Colonic mucosa (tissue), 4 donors: ENCODE results near the gene DLGAP4. TPM values are rescaled to one million over a fixed set of nuclear protein-coding genes. Genes with fewer than 3 reads are reported as not detected.

Experiments
- DNase-seq: peaks from one replicate; pipeline ENCODE4 v3.0.0-alpha.2; 2020
- H3K27ac ChIP-seq: fragments of 200-600 bp; one replicate; pipeline ENCODE4 v1.8.0; 2021
- H3K27me3 ChIP-seq: fragments of 200-600 bp; one replicate; pipeline ENCODE4 v1.8.0; 2021
- H3K36me3 ChIP-seq: fragments of 200-600 bp; one replicate; pipeline ENCODE4 v1.8.0; 2021
- H3K4me1 ChIP-seq: fragments of 200-600 bp; one replicate; pipeline ENCODE4 v1.8.0; 2021; ENCODE audit warnings: mild to moderate bottlenecking
- H3K4me3 ChIP-seq: fragments of 200-600 bp; one replicate; pipeline ENCODE4 v1.8.0; 2021
- H3K9ac ChIP-seq, 2 donors: one replicate each; pipeline ENCODE4 v1.7.0; 2013; ENCODE audit warnings: control low read depth in 2 of 2, low read depth in 2 of 2, low read length in 2 of 2
- H3K9me3 ChIP-seq: fragments of 200-600 bp; one replicate; pipeline ENCODE4 v1.8.0; 2021
- intact Hi-C: fragments of 100-400 bp; cut with DNase I; formaldehyde crosslinking; loops from one replicate; pipeline ENCODE4 v1.14.1; 2022
- total RNA-seq, 2 donors: library from RNA; stranded (reverse); fragmentation: NEBNext Ultra II Directional in 1 of 2; extraction: Animal tissue kit (Norgen Biotek cat#: 25700) in 1 of 2; gene quantifications; one replicate each; pipeline ENCODE4 v1.2.1, GENCODE V29; 2021
- TF ChIP-seq, protein P1 (sequence below): fragments of 200-600 bp; IDR thresholded peaks from one replicate; pipeline ENCODE4 v1.8.0; 2022; ENCODE audit warnings: antibody characterized with exemption, mild to moderate bottlenecking
- donor health status: healthy.
- donor health status: DM: no; HTN: no; CAD: no.
- donor health status: DM: no; HTN: no; CAD: no.

DLGAP4 gene
- total RNA-seq, 2 donors from 2014 or later = 43.1 to 48.6 TPM

DNA sequence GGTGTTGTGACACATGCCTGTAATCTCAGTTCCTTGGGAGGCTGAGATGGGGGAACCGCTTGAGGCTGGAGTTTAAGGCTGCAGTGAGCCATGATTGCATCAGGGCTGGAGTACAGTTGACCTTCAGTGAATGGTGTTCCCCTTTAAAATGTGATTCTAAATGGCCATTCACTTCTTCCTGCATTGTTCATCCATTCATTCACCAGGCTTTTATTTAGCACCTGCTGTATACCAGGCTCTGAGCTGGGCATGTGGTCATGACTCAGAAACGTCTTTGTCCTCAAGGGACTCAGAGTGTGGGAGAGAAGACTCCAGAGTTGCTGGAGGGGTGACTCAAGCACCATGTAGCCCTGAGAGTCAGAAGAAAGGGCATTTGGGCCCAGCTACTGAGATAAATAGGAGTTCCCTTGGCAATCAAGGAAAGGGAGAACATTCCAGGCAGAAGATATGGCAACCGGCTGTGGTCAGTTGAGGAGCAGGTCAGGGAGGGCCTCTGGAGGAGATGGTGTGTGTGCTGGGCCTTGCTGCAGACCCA is 101.1 kb downstream of the DLGAP4 start:
- no peak overlapping the region for H3K27ac ChIP-seq
- no peaks in the 10 kb centered on the region for H3K4me1 ChIP-seq
- no peaks in the 10 kb centered on the region for H3K27me3 ChIP-seq
- H3K9ac ChIP-seq = no peak overlapping the region
- no peak for DNase-seq
- no peaks in the 10 kb centered on the region for H3K9me3 ChIP-seq
- no peak overlapping the region for H3K4me3 ChIP-seq
- H3K36me3 ChIP-seq = no peaks in the 10 kb centered on the region
- intact Hi-C loops = no loop called here
- TF ChIP-seq, protein P1, sequence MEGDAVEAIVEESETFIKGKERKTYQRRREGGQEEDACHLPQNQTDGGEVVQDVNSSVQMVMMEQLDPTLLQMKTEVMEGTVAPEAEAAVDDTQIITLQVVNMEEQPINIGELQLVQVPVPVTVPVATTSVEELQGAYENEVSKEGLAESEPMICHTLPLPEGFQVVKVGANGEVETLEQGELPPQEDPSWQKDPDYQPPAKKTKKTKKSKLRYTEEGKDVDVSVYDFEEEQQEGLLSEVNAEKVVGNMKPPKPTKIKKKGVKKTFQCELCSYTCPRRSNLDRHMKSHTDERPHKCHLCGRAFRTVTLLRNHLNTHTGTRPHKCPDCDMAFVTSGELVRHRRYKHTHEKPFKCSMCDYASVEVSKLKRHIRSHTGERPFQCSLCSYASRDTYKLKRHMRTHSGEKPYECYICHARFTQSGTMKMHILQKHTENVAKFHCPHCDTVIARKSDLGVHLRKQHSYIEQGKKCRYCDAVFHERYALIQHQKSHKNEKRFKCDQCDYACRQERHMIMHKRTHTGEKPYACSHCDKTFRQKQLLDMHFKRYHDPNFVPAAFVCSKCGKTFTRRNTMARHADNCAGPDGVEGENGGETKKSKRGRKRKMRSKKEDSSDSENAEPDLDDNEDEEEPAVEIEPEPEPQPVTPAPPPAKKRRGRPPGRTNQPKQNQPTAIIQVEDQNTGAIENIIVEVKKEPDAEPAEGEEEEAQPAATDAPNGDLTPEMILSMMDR = no peak

DNA sequence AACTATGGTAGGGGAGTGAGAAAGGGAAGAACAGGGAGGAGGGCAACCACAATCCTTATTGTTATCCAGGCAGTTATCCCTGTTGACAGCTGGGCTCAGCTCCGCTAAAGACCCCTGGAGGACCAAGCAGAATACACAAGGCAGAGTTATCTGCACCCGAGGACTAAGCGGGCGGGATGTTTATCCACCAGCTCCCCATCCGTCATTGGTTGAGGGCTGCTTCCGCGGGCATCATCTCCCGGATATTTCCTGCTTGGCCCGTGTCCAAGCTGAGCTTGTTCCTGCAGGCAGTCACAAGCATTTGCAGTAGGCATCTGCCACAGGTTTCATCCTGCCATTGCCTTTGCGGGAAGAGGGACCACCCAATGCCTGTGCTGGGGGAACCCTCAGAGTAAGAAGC is 102.1 kb downstream of the DLGAP4 start:
- H3K36me3 ChIP-seq = no peaks in the 10 kb centered on the region
- TF ChIP-seq, protein P1 = no peak
- intact Hi-C loops = no loop called here
- H3K27me3 ChIP-seq = no peaks in the 10 kb centered on the region
- H3K4me3 ChIP-seq = no peak overlapping the region
- peak; percentile 49 for DNase-seq
- no peak overlapping the region for H3K27ac ChIP-seq
- no peaks in the 10 kb centered on the region for H3K4me1 ChIP-seq
- H3K9ac ChIP-seq = no peak overlapping the region
- H3K9me3 ChIP-seq = no peaks in the 10 kb centered on the region

DNA sequence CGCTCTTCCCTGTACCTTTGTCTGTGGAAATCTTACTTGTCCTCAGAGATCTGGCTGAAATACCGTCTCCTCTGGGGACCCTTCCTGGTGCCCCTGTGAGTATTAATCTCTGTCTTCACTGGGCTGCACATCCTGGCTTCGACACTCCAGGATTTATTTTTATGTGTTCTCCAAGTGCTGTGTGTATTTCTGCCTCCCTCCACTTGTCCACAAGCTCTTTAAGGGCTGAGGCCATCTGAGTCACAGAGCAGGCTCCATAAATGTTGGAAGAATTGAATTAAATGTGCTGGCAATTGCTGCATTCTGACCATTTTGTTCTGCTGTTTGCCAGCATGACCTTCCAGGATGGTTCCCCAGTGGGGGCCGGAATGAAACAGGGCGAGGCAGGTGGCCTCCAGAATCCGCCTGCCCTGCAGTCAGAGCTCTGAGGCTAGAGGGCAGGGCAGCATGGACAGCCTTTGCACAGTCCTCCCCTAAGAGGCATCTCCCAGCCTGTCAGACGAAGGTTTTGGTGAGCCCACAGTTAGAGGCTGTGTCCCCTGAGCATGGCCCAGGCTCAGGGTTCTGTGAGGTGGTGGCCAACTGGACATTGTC is 105.8 kb downstream of the DLGAP4 start:
- Histone ChIP-seq H3K36me3 (no peaks in the 10 kb centered on the region), H3K4me1 (no peaks in the 10 kb centered on the region), H3K27me3 (no peaks in the 10 kb centered on the region), H3K9ac (no peak overlapping the region), H3K27ac (no peak overlapping the region), H3K4me3 (no peak overlapping the region), H3K9me3 (no peaks in the 10 kb centered on the region)
- intact Hi-C loops = no loop called here
- DNase-seq = no peak
- TF ChIP-seq, protein P1 = no peak

DNA sequence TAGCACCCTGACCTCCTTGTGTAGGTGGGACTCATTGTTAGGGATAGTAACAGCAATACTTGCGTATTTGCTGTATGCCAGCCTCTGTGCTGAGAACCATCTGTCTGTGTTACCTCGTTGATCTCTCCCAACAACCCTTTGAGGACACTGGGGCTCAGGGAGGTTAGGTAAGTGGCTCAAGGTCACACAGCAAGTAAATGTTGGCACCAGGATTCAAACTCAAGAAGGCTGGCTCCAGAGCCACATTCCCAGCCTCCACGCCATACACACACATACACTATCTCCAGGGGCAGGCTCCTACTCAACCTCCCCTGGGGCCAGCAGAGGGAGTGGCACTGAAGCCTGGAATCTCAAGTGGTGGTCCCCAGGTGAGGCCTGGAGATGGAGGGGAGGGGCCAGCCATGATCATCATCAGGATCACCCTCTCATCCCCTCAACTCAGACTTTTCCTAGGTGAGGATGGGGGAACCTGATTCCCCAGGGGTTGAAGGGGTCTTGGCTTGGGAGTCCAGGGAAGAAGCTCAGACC is 109.4 kb downstream of the DLGAP4 start:
- intact Hi-C loops = no loop called here
- no peak for DNase-seq
- Histone ChIP-seq H3K4me1 (no peaks in the 10 kb centered on the region), H3K36me3 (no peaks in the 10 kb centered on the region), H3K9me3 (no peaks in the 10 kb centered on the region), H3K9ac (no peak overlapping the region), H3K27ac (no peak overlapping the region), H3K27me3 (no peaks in the 10 kb centered on the region), H3K4me3 (no peak overlapping the region)
- TF ChIP-seq, protein P1 = no peak

DNA sequence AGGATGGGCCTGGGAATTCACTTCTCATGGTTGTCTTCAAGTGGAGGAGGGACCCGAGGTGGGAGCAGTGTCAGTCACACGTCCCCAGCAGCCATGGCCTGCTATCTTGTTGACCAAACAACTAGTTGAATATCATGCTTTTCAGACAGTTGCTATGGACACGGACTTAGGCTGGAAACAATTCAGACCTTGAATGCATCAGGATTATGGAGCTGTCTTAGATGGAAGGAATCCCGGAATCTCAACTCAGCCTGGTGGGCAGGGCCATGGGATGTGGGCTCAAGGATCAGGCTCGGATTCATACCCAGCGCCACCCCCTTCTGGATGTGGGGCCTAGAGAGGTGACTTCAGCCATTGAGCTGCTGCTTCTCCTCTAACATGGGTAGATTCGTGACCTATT is 112.6 kb downstream of the DLGAP4 start:
- Histone ChIP-seq H3K27me3 (no peaks in the 10 kb centered on the region), H3K27ac (no peak overlapping the region), H3K9ac (no peak overlapping the region), H3K36me3 (no peaks in the 10 kb centered on the region), H3K4me3 (no peak overlapping the region), H3K9me3 (no peaks in the 10 kb centered on the region), H3K4me1 (no peaks in the 10 kb centered on the region)
- DNase-seq = no peak
- intact Hi-C loops = no loop called here
- TF ChIP-seq, protein P1 = no peak
